CD8-positive, alpha-beta memory T cell (primary cell): Measurements from ENCODE around the gene MAK. TPM values are rescaled to one million over a fixed set of nuclear protein-coding genes. Genes with fewer than 3 reads are reported as not detected.

ENCODE experiments used
- CTCF ChIA-PET: fragments of 350-600 bp; sonication (Branson Sonifier 250); formaldehyde crosslinking; loops from one replicate; lab custom pipeline; 2021; ENCODE audit warnings: antibody characterized with exemption; lab: Charles Lee
- POLR2A ChIA-PET: fragments of 350-600 bp; sonication (Branson Sonifier 250); formaldehyde crosslinking; loops from one replicate; lab custom pipeline; 2021; ENCODE audit warnings: antibody characterized with exemption; lab: Charles Lee
- DNase-seq, 5 donors: peaks; one replicate each; pipeline versions ENCODE4 v3.0.0 to v3.0.0-alpha.2; 2020 to 2022; ENCODE audit warnings: mixed read lengths in 1 of 5
- H3K27ac ChIP-seq: one replicate; pipeline ENCODE4 v1.7.0; 2013; ENCODE audit warnings: low read depth, mild to moderate bottlenecking, low read length, moderate library complexity
- H3K27me3 ChIP-seq: 2 replicates; pipeline ENCODE4 v1.7.0; 2013; ENCODE audit warnings: low read length, mild to moderate bottlenecking; ENCODE audit not compliant: insufficient read depth, poor library complexity, severe bottlenecking
- H3K36me3 ChIP-seq: 2 replicates; pipeline ENCODE4 v1.7.0; 2013; ENCODE audit warnings: mild to moderate bottlenecking, low read length, moderate library complexity; ENCODE audit not compliant: insufficient read depth
- H3K4me1 ChIP-seq: 2 replicates; pipeline ENCODE4 v1.7.0; 2013; ENCODE audit warnings: mild to moderate bottlenecking, low read length, moderate library complexity; ENCODE audit not compliant: insufficient read depth
- H3K4me3 ChIP-seq: 2 replicates; pipeline ENCODE4 v1.7.0; 2013; ENCODE audit warnings: mild to moderate bottlenecking, low read length
- H3K9me3 ChIP-seq: 2 replicates; pipeline ENCODE4 v1.7.0; 2013; ENCODE audit warnings: mild to moderate bottlenecking, low read length
- H3K27ac Mint-ChIP-seq, 8 donors: one replicate each; pipeline ENCODE4 v1.8.0; 2020 to 2021; ENCODE audit warnings: mixed read lengths in 8 of 8, mild to moderate bottlenecking in 6 of 8, inconsistent platforms in 3 of 8, moderate library complexity in 3 of 8
- H3K27me3 Mint-ChIP-seq, 2 donors: one replicate each; pipeline ENCODE4 v1.8.0; 2020 to 2021; ENCODE audit warnings: mixed read lengths in 2 of 2, mild to moderate bottlenecking in 1 of 2, moderate library complexity in 1 of 2
- H3K36me3 Mint-ChIP-seq, 3 donors: one replicate each; pipeline ENCODE4 v1.8.0; 2020 to 2021; ENCODE audit warnings: mixed read lengths in 3 of 3, inconsistent platforms in 1 of 3, mild to moderate bottlenecking in 1 of 3
- H3K4me1 Mint-ChIP-seq, 3 donors: one replicate each; pipeline ENCODE4 v1.8.0; 2020 to 2021; ENCODE audit warnings: mixed read lengths in 3 of 3, inconsistent platforms in 1 of 3, mild to moderate bottlenecking in 1 of 3
- H3K4me3 Mint-ChIP-seq, 7 donors: one replicate each; pipeline ENCODE4 v1.8.0; 2020 to 2021; ENCODE audit warnings: mixed read lengths in 7 of 7, mild to moderate bottlenecking in 6 of 7, moderate library complexity in 4 of 7, inconsistent platforms in 2 of 7
- H3K9me3 Mint-ChIP-seq, 5 donors: one replicate each; pipeline ENCODE4 v1.8.0; 2020 to 2022; ENCODE audit warnings: mixed read lengths in 5 of 5, mild to moderate bottlenecking in 3 of 5, moderate library complexity in 2 of 5, inconsistent platforms in 1 of 5
- polyA plus RNA-seq: library from polyadenylated mRNA; unstranded; fragments of 300-500 nt; fragmentation: Illumina TruSeq; gene quantifications from one replicate; pipeline ENCODE4 v1.2.3, GENCODE V29; 2021
- total RNA-seq, 2 experiments: library from RNA; stranded (reverse); gene quantifications; one replicate each; pipeline ENCODE4 v1.2.3, GENCODE V29; 2021

The MAK gene
- total and polyA plus RNA-seq, 3 experiments from 2014 or later, result 1.8 to 2.3 TPM; not detected in 1

- Mint-ChIP-seq H3K4me3 (no peak overlapping the region), H3K4me1 (no peaks in the 10 kb centered on the region), H3K27ac (no peak overlapping the region), H3K36me3 (peaks cover 2 to 18% (median 2%) of the 10 kb centered on the region in 3 donors), H3K9me3 (peaks cover 10 to 15% (median 13%) of the 10 kb centered on the region in 5 donors), H3K27me3 (peaks cover 16 to 25% of the 10 kb centered on the region in 2 donors)
- Histone ChIP-seq H3K27me3 (no peaks in the 10 kb centered on the region), H3K4me3 (no peak overlapping the region), H3K27ac (no peak overlapping the region), H3K4me1 (no peaks in the 10 kb centered on the region), H3K9me3 (no peaks in the 10 kb centered on the region), H3K36me3 (no peaks in the 10 kb centered on the region)
- POLR2A ChIA-PET, result no interaction called here
- CTCF ChIA-PET, result no interaction called here
- DNase-seq, result no peak
These were observed 11.6 kb upstream of the MAK start for GRCh38 chr6:10849901-10850300.

GRCh38 chr6:10847684-10848083, 9.3 kb upstream of the MAK start:
- Histone ChIP-seq H3K27me3 (no peaks in the 10 kb centered on the region), H3K4me3 (no peak overlapping the region), H3K4me1 (no peaks in the 10 kb centered on the region), H3K9me3 (no peaks in the 10 kb centered on the region), H3K36me3 (no peaks in the 10 kb centered on the region), H3K27ac (no peak overlapping the region)
- Mint-ChIP-seq H3K27ac (no peak overlapping the region), H3K4me1 (no peaks in the 10 kb centered on the region), H3K36me3 (peaks cover 0 to 6% (median 2%) of the 10 kb centered on the region in 3 donors), H3K9me3 (peaks cover 0 to 3% (median 0%) of the 10 kb centered on the region in 5 donors), H3K27me3 (peaks cover 13 to 22% of the 10 kb centered on the region in 2 donors), H3K4me3 (no peak overlapping the region)
- CTCF ChIA-PET, result no interaction called here
- DNase-seq, result no peak
- POLR2A ChIA-PET, result no interaction called here

- H3K4me1 ChIP-seq, result peaks cover 6% of the 10 kb centered on the region
- no peaks in the 10 kb centered on the region for H3K36me3 ChIP-seq
- no peak for DNase-seq
- no peaks in the 10 kb centered on the region for H3K9me3 ChIP-seq
- Mint-ChIP-seq H3K27ac (peak overlapping the region in 1 of 8 donors; percentile 23), H3K4me3 (no peak overlapping the region), H3K9me3 (no peaks in the 10 kb centered on the region), H3K36me3 (peaks cover 0 to 2% (median 0%) of the 10 kb centered on the region in 3 donors), H3K4me1 (peaks cover 6 to 7% (median 7%) of the 10 kb centered on the region in 3 donors), H3K27me3 (peaks cover 24 to 43% of the 10 kb centered on the region in 2 donors)
- no peak overlapping the region for H3K27ac ChIP-seq
- ChIA-PET POLR2A (no interaction called here), CTCF (no interaction called here)
- no peak overlapping the region for H3K4me3 ChIP-seq
- H3K27me3 ChIP-seq, result peaks cover 9% of the 10 kb centered on the region
These were observed 5.2 kb upstream of the MAK start for GRCh38 chr6:10843554-10843953.

- Histone ChIP-seq H3K27me3 (peaks cover 18% of the 10 kb centered on the region), H3K9me3 (no peaks in the 10 kb centered on the region), H3K4me3 (peak overlapping the region; percentile 27), H3K4me1 (peaks cover 18% of the 10 kb centered on the region), H3K27ac (peak overlapping the region; percentile 9), H3K36me3 (no peaks in the 10 kb centered on the region)
- H3K27me3 Mint-ChIP-seq, result peaks cover 40 to 79% of the 10 kb centered on the region in 2 donors
- H3K9me3 Mint-ChIP-seq, result peaks cover 0 to 7% (median 3%) of the 10 kb centered on the region in 5 donors
- POLR2A ChIA-PET, result interaction anchor here (0.7 kb wide), 1 partner anchor 310 kb away, joined by 3 read pairs; no protein-coding TSS in a partner anchor
- H3K27ac Mint-ChIP-seq, result peak overlapping the region in 7 of 8 donors; percentile 21 to 87 (median 70)
- peak overlapping the region; percentile 75 to 85 (median 81) for H3K4me3 Mint-ChIP-seq
- H3K36me3 Mint-ChIP-seq, result peaks cover 0 to 5% (median 0%) of the 10 kb centered on the region in 3 donors
- no peak for DNase-seq
- peaks cover 17 to 24% (median 21%) of the 10 kb centered on the region in 3 donors for H3K4me1 Mint-ChIP-seq
- CTCF ChIA-PET, result no interaction called here
These were observed 525 bp upstream of the MAK start for GRCh38 chr6:10838794-10839333.

GRCh38 chr6:10837622-10837994, 731 bp downstream of the MAK start:
- Histone ChIP-seq H3K4me1 (peaks cover 18% of the 10 kb centered on the region), H3K27ac (peak overlapping the region; percentile 42), H3K27me3 (peaks cover 18% of the 10 kb centered on the region), H3K36me3 (no peaks in the 10 kb centered on the region), H3K9me3 (no peaks in the 10 kb centered on the region), H3K4me3 (peak overlapping the region; percentile 27)
- Mint-ChIP-seq H3K27ac (peak overlapping the region in 7 of 8 donors; percentile 62 to 92 (median 87)), H3K4me1 (peaks cover 17 to 24% (median 21%) of the 10 kb centered on the region in 3 donors), H3K4me3 (peak overlapping the region; percentile 70 to 85 (median 76)), H3K36me3 (peaks cover 0 to 5% (median 0%) of the 10 kb centered on the region in 3 donors), H3K9me3 (peaks cover 0 to 7% (median 3%) of the 10 kb centered on the region in 5 donors), H3K27me3 (peaks cover 40 to 74% of the 10 kb centered on the region in 2 donors)
- CTCF ChIA-PET, result no interaction called here
- peak in 2 of 5 donors; percentile 23 to 40 for DNase-seq
- POLR2A ChIA-PET, result interaction anchor here (1.0 kb wide), 1 partner anchor 143 kb away, joined by 3 read pairs; the partner anchor contains the start of genes C6orf52 and PAK1IP1

GRCh38 chr6:10837009-10837621, 1.2 kb downstream of the MAK start:
- H3K4me1 ChIP-seq, result peaks cover 18% of the 10 kb centered on the region
- H3K27me3 ChIP-seq, result peaks cover 18% of the 10 kb centered on the region
- ChIA-PET CTCF (interaction anchor here (1.2 kb wide), 1 partner anchor 35 kb away, joined by 4 read pairs; no protein-coding TSS in a partner anchor), POLR2A (interaction anchor here (1.0 kb wide), 1 partner anchor 143 kb away, joined by 3 read pairs; the partner anchor contains the start of genes C6orf52 and PAK1IP1)
- H3K36me3 Mint-ChIP-seq, result peaks cover 0 to 5% (median 2%) of the 10 kb centered on the region in 3 donors
- peaks cover 0 to 7% (median 3%) of the 10 kb centered on the region in 5 donors for H3K9me3 Mint-ChIP-seq
- peaks cover 38 to 73% of the 10 kb centered on the region in 2 donors for H3K27me3 Mint-ChIP-seq
- peak in 1 of 5 donors; percentile 12 for DNase-seq
- peaks cover 17 to 24% (median 21%) of the 10 kb centered on the region in 3 donors for H3K4me1 Mint-ChIP-seq
- no peaks in the 10 kb centered on the region for H3K36me3 ChIP-seq
- H3K4me3 ChIP-seq, result peak overlapping the region; percentile 27
- peak overlapping the region in 7 of 8 donors; percentile 44 to 92 (median 87) for H3K27ac Mint-ChIP-seq
- H3K27ac ChIP-seq, result no peak overlapping the region
- peak overlapping the region; percentile 70 to 85 (median 76) for H3K4me3 Mint-ChIP-seq
- H3K9me3 ChIP-seq, result no peaks in the 10 kb centered on the region

- Histone ChIP-seq H3K4me1 (peaks cover 18% of the 10 kb centered on the region), H3K9me3 (no peaks in the 10 kb centered on the region), H3K27ac (no peak overlapping the region), H3K36me3 (no peaks in the 10 kb centered on the region), H3K4me3 (no peak overlapping the region), H3K27me3 (peaks cover 18% of the 10 kb centered on the region)
- Mint-ChIP-seq H3K36me3 (peaks cover 0 to 5% (median 4%) of the 10 kb centered on the region in 3 donors), H3K9me3 (peaks cover 0 to 7% (median 3%) of the 10 kb centered on the region in 5 donors), H3K27me3 (peaks cover 34 to 55% of the 10 kb centered on the region in 2 donors), H3K4me3 (peak overlapping the region in 1 of 7 donors; percentile 7), H3K4me1 (peaks cover 17 to 24% (median 21%) of the 10 kb centered on the region in 3 donors), H3K27ac (no peak overlapping the region)
- POLR2A ChIA-PET, result no interaction called here
- DNase-seq, result no peak
- CTCF ChIA-PET, result no interaction called here
These were observed 3.5 kb downstream of the MAK start for GRCh38 chr6:10834823-10835222.

GRCh38 chr6:10831609-10832008, 6.7 kb downstream of the MAK start:
- Histone ChIP-seq H3K9me3 (no peaks in the 10 kb centered on the region), H3K27ac (no peak overlapping the region), H3K4me1 (no peaks in the 10 kb centered on the region), H3K36me3 (no peaks in the 10 kb centered on the region), H3K27me3 (peaks cover 5% of the 10 kb centered on the region), H3K4me3 (no peak overlapping the region)
- H3K4me1 Mint-ChIP-seq, result no peaks in the 10 kb centered on the region
- CTCF ChIA-PET, result no interaction called here
- POLR2A ChIA-PET, result no interaction called here
- H3K27me3 Mint-ChIP-seq, result peaks cover 12 to 27% of the 10 kb centered on the region in 2 donors
- H3K4me3 Mint-ChIP-seq, result no peak overlapping the region
- no peak for DNase-seq
- H3K36me3 Mint-ChIP-seq, result peaks cover 0 to 8% (median 8%) of the 10 kb centered on the region in 3 donors
- peaks cover 0 to 7% (median 3%) of the 10 kb centered on the region in 5 donors for H3K9me3 Mint-ChIP-seq
- H3K27ac Mint-ChIP-seq, result no peak overlapping the region
